Right lobe of liver (tissue), 4 donors: ENCODE data around the gene CDH23.

Source experiments
- POLR2A ChIP-seq: fragments of 450-650 bp; IDR thresholded peaks from one replicate; pipeline ENCODE4 v1.6.1; 2017; ENCODE audit warnings: antibody characterized with exemption, mild to moderate bottlenecking
- TF ChIP-seq, protein P1 (sequence below), 4 donors: fragments of 200-600 bp in 3 of 4; fragments of 450-650 bp in 1 of 4; IDR thresholded peaks; one replicate each; pipeline versions ENCODE4 v1.5.1 to v1.8.0; 2016 to 2022; ENCODE audit warnings: antibody characterized with exemption in 4 of 4, mild to moderate bottlenecking in 2 of 4
- donor health status: DM: no; HTN: no; CAD: no.
- donor health status: DM: no; HTN: no; CAD: no.
- donor health status: DM: no; HTN: yes; CAD: no.

DNA sequence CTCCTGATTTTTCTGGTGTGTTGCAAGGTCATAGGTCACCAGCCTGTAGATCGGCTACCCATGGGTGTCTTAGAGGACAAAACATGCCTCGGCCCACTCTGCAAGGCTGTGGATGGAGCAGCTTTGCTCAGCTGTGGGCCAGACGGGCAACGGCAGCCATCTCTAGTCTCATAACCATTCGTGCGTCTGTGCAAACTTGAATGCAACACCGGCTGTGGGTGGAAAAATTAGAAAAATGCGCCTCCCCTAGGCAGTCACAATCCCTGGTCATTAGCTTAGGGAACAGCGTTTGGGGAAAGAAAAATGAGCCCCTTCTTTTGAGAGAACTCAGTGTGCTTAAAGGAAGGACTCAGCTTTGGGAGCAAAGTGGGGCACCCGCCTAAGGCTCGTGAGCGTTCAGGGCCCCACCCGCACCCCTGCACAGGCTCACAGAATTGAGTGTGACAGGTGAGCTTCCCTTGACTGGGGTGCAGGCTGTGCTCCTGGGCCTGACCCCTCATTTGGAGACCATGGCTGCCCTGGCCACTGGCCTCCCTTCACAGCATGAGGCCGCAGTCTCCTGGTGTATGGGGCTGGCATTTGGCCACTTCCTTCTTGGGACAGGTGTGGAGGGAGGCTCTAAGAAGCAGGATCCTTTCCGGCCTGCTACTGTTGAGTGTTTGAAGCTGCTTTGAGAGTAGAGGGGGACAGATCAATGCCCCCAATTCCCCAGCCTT, 174.9 kb downstream of the CDH23 start:
- TF ChIP-seq, protein P1, sequence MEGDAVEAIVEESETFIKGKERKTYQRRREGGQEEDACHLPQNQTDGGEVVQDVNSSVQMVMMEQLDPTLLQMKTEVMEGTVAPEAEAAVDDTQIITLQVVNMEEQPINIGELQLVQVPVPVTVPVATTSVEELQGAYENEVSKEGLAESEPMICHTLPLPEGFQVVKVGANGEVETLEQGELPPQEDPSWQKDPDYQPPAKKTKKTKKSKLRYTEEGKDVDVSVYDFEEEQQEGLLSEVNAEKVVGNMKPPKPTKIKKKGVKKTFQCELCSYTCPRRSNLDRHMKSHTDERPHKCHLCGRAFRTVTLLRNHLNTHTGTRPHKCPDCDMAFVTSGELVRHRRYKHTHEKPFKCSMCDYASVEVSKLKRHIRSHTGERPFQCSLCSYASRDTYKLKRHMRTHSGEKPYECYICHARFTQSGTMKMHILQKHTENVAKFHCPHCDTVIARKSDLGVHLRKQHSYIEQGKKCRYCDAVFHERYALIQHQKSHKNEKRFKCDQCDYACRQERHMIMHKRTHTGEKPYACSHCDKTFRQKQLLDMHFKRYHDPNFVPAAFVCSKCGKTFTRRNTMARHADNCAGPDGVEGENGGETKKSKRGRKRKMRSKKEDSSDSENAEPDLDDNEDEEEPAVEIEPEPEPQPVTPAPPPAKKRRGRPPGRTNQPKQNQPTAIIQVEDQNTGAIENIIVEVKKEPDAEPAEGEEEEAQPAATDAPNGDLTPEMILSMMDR (IDR thresholded peaks at IDR 0.05), result no peak
- no peak for TF ChIP-seq POLR2A
